Muscle layer of colon (tissue), 2 donors: Measurements from ENCODE around the gene SLC9C1.

Experiments used
- H3K27ac ChIP-seq: one replicate; pipeline ENCODE4 v1.7.0; 2013; ENCODE audit warnings: low read depth, mild to moderate bottlenecking, low read length, moderate library complexity
- H3K27me3 ChIP-seq, 2 donors: one replicate each; pipeline ENCODE4 v1.7.0; 2013; ENCODE audit warnings: low read length in 2 of 2, mild to moderate bottlenecking in 2 of 2; ENCODE audit not compliant: insufficient read depth in 2 of 2, control insufficient read depth in 1 of 2
- H3K36me3 ChIP-seq: one replicate; pipeline ENCODE4 v1.7.0; 2013; ENCODE audit warnings: mild to moderate bottlenecking, low read length; ENCODE audit not compliant: insufficient read depth
- H3K4me1 ChIP-seq: one replicate; pipeline ENCODE4 v1.7.0; 2013; ENCODE audit warnings: mild to moderate bottlenecking, low read length; ENCODE audit not compliant: insufficient read depth
- H3K4me3 ChIP-seq, 2 donors: one replicate each; pipeline ENCODE4 v1.7.0; 2013; ENCODE audit warnings: low read length in 2 of 2, low read depth in 1 of 2, mild to moderate bottlenecking in 1 of 2, moderate library complexity in 1 of 2
- H3K9ac ChIP-seq: one replicate; pipeline ENCODE4 v1.7.0; 2013; ENCODE audit warnings: low read length
- H3K9me3 ChIP-seq: one replicate; pipeline ENCODE4 v1.7.0; 2013; ENCODE audit warnings: mild to moderate bottlenecking, low read length
- donor health status: abdominal sarcoma.
- donor health status: Adenocarcinoma of cecum.

Gene SLC9C1

DNA sequence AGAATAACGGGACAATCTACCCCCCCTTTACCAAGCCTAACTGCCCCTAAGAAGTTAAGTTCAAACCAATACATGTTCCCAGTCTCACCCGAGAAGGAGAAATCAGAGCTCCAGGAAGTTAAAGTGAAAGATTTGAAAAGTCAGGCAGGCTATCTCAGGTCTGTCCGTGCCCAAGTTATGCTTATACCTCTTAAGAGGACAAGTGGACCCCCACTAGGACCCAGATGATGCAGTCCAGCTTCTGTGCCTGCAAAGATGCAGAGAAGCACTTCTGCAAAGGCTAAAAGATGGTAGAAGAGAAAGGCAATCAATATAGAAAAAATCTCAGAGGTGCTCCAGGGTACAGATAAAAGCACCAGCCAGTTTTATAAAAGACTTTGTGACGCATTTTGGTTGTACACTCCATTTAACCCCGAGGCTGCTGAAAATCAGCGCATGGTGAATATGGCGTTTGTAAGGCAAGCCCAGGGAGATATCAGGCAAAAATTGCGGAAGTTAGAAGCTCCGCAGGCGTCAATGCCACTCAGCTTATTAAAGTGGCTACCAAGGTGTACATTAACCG, 9.8 kb upstream of the SLC9C1 start:
- no peaks in the 10 kb centered on the region for H3K9me3 ChIP-seq
- no peaks in the 10 kb centered on the region for H3K36me3 ChIP-seq
- H3K9ac ChIP-seq = peak overlapping the region; percentile 68
- H3K27ac ChIP-seq = peak overlapping the region; percentile 17
- H3K4me3 ChIP-seq = peak overlapping the region; percentile 47 to 77
- peaks cover 15% of the 10 kb centered on the region for H3K4me1 ChIP-seq
- H3K27me3 ChIP-seq = no peaks in the 10 kb centered on the region

DNA sequence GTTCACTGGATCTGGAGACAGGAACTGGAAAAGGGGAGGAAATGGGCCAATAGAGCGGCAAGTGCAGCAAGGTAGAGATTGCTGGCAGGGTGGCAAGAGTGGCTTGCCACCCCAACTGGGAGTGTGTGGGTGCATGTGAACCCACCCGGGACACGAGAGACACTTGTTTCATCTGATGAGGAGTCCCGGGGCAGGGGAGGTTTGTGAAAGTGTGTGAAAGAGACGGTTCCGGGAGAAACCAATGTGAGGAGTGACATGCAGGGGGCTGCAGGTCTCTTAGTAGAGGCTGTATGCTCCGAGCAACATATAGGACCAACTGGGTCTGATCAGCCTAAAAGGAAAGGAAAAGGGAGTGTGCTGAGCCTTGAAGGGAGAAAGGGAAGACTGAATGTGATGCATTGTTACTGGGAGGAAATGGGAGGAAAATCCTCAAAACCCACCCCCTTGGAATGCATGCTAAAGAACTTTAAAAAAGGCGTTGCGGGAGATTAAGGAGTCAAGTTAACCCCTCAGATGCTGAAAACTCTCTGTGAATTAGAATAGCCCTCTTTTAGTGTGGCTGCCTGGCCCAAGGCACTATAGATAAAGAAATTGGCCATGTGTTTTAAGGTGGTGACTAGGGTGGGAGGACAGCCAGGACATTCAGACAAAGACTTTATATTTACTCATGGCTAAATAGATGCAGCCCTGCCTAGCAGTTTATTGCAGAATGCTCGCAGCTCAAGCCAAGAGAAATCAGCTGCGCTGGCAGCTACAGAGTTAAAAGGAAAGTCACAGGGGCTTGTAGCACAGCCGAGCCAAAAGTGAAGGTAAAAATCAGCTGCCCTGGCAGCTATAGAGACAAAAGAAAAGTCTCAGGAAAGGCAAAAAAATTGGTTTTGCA, 9.1 kb upstream of the SLC9C1 start:
- H3K4me3 ChIP-seq = peak overlapping the region; percentile 47 to 77
- H3K9me3 ChIP-seq = no peaks in the 10 kb centered on the region
- peak overlapping the region; percentile 68 for H3K9ac ChIP-seq
- peaks cover 15% of the 10 kb centered on the region for H3K4me1 ChIP-seq
- H3K27me3 ChIP-seq = no peaks in the 10 kb centered on the region
- H3K36me3 ChIP-seq = no peaks in the 10 kb centered on the region
- H3K27ac ChIP-seq = peak overlapping the region; percentile 17

DNA sequence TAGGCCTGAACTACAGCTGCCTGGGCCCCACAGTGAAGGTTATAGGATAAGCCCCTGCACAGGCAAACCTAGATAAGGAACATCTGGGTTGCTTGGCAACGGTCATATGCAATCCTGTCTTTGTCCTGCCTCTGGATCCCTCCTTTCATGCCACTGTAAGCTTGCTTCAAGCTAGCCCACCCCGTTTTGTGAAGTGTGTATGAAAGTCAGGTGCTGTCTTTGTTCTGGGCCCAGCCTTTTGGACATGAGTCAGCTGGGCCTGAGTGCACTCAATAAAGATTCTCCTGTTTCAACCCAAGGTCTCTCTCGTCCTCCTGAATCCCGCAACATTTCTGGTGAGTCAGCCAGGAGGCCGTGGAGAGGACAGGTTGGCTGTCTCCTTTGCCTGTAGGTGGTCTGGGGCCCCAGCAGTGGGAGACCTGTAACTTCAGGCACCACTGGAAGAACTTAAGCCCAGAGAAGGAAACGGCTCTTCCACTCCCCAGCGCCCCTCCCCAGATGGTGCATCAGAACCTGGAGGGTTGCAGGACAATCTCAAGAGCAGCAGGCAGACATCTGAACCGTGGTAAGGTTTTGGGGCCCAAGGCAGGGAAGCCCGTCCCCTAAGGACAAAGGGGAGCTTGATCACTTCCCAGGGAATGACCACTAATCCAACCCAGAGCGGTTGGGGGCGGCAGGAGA, 8.3 kb upstream of the SLC9C1 start:
- no peak overlapping the region for H3K27ac ChIP-seq
- peak overlapping the region; percentile 47 to 77 for H3K4me3 ChIP-seq
- H3K4me1 ChIP-seq = peaks cover 15% of the 10 kb centered on the region
- H3K9me3 ChIP-seq = no peaks in the 10 kb centered on the region
- H3K27me3 ChIP-seq = no peaks in the 10 kb centered on the region
- no peaks in the 10 kb centered on the region for H3K36me3 ChIP-seq
- no peak overlapping the region for H3K9ac ChIP-seq

DNA sequence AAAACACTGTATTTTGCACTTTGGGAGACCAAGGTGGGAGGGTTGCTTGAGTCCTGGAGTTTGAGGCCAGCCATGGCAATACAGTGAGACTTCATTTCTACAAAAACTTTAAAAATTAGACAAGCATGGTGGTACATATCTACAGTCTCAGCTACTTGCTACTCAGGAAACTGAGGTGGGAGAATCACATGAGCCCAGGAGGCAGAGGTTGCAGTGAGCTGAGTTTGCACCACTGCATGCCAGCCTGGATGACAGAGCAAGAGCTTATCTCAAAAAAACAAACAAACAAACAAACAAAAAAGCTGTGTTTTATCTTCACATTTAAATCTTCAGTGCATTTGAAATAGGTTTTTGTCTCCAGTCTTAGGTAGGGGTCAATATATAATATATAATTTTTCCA, 4.8 kb upstream of the SLC9C1 start:
- no peak overlapping the region for H3K4me3 ChIP-seq
- H3K27ac ChIP-seq = no peak overlapping the region
- no peaks in the 10 kb centered on the region for H3K36me3 ChIP-seq
- H3K9me3 ChIP-seq = no peaks in the 10 kb centered on the region
- H3K27me3 ChIP-seq = no peaks in the 10 kb centered on the region
- H3K4me1 ChIP-seq = peaks cover 10% of the 10 kb centered on the region
- H3K9ac ChIP-seq = no peak overlapping the region

DNA sequence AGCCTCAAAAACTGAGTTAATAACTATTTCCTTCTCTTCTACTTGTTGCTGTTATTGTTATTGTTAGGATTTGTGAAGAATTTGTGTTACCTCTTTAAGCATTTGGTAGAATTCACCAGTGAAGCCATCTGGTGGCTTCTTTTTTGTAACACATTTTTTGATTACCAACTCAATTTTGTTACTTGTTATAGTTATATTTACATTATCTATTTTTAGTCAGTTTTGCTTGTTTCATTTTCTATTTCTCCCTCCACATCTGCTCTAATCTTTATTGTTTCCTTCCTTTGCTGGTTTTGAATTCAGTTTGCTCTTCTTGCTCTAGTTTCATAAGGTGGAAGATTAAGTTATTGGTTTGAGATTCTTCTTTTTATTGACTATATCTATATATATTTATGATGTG, 3.7 kb upstream of the SLC9C1 start:
- Histone ChIP-seq H3K36me3 (no peaks in the 10 kb centered on the region), H3K9me3 (no peaks in the 10 kb centered on the region), H3K9ac (no peak overlapping the region), H3K27ac (no peak overlapping the region), H3K27me3 (no peaks in the 10 kb centered on the region), H3K4me3 (no peak overlapping the region), H3K4me1 (peaks cover under 1% of the 10 kb centered on the region)

DNA sequence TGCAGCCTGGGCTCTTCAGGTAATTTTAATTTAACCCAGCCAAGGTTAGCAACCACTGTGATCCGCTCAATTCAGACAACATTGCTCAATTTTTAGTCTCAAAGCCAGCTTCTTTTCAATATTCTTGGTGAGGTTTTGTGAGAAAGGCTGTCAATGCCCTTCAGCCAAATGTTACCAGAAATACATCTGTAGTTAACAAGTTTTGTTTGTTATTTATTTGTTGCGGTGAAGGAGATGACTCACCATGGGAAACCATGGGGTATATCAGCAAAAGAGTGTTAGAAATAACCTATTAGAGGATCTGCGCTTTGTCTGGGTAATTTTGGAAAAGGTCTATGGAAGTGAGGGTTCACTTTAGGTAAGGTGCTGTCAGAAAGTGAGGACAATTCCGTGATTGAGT, 5.0 kb downstream of the SLC9C1 start:
- no peak overlapping the region for H3K9ac ChIP-seq
- H3K36me3 ChIP-seq = no peaks in the 10 kb centered on the region
- no peak overlapping the region for H3K4me3 ChIP-seq
- H3K4me1 ChIP-seq = no peaks in the 10 kb centered on the region
- no peaks in the 10 kb centered on the region for H3K9me3 ChIP-seq
- H3K27ac ChIP-seq = no peak overlapping the region
- H3K27me3 ChIP-seq = no peaks in the 10 kb centered on the region

DNA sequence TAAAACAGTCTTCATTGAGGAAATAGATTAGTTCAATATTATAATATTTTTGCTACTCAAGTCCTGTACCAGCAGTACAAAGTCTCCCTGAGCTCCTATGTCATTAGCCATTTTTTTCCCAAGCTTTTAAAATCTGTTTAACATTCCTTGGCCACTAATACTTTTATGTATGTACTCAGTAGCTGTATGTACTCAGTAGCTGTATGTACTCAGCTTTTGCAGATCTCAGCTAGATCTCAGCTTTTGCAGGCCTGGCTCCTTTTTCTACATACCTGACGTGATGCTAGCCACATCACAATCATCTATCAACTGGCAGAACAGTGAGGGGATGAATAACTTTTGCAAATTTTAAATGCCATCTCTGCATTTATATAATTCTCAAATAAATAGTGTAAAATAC, 13.8 kb downstream of the SLC9C1 start:
- H3K36me3 ChIP-seq = no peaks in the 10 kb centered on the region
- no peak overlapping the region for H3K9ac ChIP-seq

DNA sequence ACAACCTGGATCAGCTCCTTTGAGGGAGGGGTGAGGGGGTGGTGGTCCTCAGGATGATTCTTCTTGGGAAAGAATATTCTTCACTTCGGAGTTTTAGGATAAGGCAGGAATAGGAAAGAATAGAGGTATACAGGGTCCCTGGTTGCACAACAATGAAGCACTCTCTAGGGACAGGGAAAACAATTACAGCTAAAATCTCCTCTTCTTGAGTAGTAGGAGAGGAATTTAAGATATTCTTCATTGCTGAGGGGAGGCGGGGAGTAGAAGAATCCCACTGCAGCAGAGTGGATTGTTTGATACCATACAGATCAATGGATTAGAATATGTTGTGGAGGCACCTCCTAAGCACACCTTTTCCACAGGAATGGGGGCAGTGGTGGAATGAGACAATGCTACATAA, 20.5 kb downstream of the SLC9C1 start:
- Histone ChIP-seq H3K4me1 (no peaks in the 10 kb centered on the region), H3K27me3 (no peaks in the 10 kb centered on the region), H3K27ac (no peak overlapping the region), H3K4me3 (no peak overlapping the region), H3K36me3 (no peaks in the 10 kb centered on the region), H3K9ac (no peak overlapping the region), H3K9me3 (no peaks in the 10 kb centered on the region)

More for the DNA sequence above, 13.8 kb downstream of the SLC9C1 start:
- no peaks in the 10 kb centered on the region for H3K4me1 ChIP-seq
- H3K9me3 ChIP-seq = no peaks in the 10 kb centered on the region
- no peaks in the 10 kb centered on the region for H3K27me3 ChIP-seq
- no peak overlapping the region for H3K4me3 ChIP-seq
- H3K27ac ChIP-seq = no peak overlapping the region

DNA sequence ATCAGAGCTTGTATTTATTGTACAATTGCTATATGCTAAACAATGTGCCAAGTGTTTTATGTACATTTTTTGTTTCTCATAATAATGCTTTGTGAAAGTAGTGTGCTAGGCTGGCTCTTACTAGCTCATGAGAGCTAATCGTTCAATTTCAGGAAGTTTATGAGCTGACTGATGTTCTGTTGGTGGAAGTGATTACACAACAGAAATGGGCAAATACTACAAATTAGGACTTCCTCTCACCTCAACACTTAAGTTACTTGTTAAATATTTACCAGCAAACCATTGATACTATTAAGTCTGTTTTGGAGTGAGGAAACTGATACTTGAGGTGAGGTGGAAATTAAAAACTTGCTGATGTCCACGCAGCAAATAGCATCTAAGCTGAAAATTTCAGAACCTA, 32.3 kb downstream of the SLC9C1 start:
- no peaks in the 10 kb centered on the region for H3K27me3 ChIP-seq
- H3K9me3 ChIP-seq = no peaks in the 10 kb centered on the region
- H3K36me3 ChIP-seq = no peaks in the 10 kb centered on the region
- no peak overlapping the region for H3K9ac ChIP-seq
- no peak overlapping the region for H3K4me3 ChIP-seq
- no peaks in the 10 kb centered on the region for H3K4me1 ChIP-seq
- no peak overlapping the region for H3K27ac ChIP-seq

DNA sequence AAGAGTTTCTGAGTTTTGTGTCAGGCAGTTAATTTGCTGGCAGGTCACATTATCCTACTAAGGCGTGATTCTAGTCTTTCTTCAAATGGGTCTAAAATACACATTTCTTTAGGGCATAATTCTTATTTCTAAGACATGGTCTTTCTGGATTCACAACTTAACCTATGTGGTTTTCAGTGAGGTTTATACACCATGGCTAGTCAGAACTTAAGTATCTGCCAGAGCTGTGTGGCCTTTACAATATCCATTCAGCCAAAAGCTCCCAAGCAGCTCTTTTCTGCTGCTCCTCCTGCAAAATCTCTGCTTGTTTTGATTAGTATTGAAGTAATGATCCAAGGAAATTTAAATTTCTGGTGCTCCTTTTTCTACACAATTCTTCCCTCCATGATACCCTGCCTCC, 33.5 kb downstream of the SLC9C1 start:
- Histone ChIP-seq H3K9ac (no peak overlapping the region), H3K27ac (no peak overlapping the region), H3K4me3 (no peak overlapping the region), H3K36me3 (no peaks in the 10 kb centered on the region), H3K4me1 (no peaks in the 10 kb centered on the region), H3K27me3 (no peaks in the 10 kb centered on the region), H3K9me3 (no peaks in the 10 kb centered on the region)

DNA sequence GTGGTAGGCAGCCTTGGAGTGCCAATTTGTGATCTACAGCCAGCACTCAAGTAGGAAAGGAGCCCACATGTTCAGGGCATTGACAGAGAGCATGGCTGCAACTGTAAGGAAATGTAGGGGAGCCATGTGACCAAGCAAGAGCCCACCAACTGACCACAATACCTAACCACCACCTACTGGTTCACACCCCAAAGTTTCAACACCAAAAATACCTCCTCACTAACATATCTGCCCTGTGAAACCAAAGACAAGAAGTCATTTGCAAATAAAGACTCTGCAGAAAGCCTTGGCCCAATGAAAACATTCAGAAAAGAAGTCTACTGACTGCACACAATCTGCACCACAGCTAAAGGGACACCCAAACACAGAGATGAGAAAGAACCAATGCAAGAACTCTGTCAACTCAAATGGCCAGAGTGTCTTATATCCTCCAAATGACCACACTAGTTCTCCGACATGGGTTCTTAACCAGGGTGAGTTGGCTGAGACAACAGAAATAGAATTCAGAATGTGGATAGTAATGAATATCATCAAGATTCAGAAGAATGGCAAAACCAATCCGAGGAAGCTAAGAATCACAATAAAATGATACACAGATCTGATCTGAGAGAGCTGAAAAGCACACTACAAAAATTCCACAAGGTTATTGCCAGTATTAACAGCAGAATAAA, 40.6 kb downstream of the SLC9C1 start:
- Histone ChIP-seq H3K36me3 (no peaks in the 10 kb centered on the region), H3K4me3 (no peak overlapping the region), H3K27me3 (no peaks in the 10 kb centered on the region), H3K9me3 (no peaks in the 10 kb centered on the region), H3K27ac (no peak overlapping the region), H3K4me1 (no peaks in the 10 kb centered on the region), H3K9ac (no peak overlapping the region)
